ENCODE measurements around the gene CTNNA1.
A peak's percentile ranks its signal among the peaks of the same experiment; 100 is the strongest.

CTNNA1 gene

DNA sequence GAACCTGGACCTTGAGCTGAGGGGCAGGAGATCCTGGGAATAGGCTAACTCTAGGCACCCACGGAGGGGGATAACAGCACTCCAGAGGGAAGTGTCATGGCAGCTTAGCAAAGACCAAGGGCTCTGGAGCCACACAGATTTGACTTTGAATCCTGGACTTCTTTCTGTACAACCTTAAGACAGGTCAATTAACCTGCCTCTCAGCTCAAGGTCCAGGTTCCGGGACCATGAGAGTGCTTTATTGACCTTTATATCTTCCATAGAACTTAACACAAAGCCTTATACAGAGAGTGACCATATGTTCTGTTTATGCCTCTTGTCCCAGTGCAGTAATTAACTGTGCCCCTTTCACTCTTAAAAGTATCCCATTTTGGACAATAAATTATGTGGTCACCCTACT, 212.4 kb downstream of the CTNNA1 start:
- whole genome bisulfite sequencing, 2 experiments (ENCODE audit: insufficient coverage in 2 of 2), result 100% methylated on average over 2 of the region's 2 CpGs
- Histone ChIP-seq H3K36me3 (ENCODE audit: control insufficient read depth, insufficient read depth, low read length) (no peaks in the 10 kb centered on the region), H3K4me3 (ENCODE audit: extremely low read depth, insufficient read depth, low read length, poor library complexity, severe bottlenecking) (no peak overlapping the region), H3K27ac (ENCODE audit: low read depth, low read length, severe bottlenecking) (no peak overlapping the region), H3K4me1 (ENCODE audit: control insufficient read depth, insufficient read depth, low read length, poor library complexity, severe bottlenecking) (peaks cover 38% of the 10 kb centered on the region), H3K9me3 (ENCODE audit: control insufficient read depth, low read length) (no peaks in the 10 kb centered on the region)

DNA sequence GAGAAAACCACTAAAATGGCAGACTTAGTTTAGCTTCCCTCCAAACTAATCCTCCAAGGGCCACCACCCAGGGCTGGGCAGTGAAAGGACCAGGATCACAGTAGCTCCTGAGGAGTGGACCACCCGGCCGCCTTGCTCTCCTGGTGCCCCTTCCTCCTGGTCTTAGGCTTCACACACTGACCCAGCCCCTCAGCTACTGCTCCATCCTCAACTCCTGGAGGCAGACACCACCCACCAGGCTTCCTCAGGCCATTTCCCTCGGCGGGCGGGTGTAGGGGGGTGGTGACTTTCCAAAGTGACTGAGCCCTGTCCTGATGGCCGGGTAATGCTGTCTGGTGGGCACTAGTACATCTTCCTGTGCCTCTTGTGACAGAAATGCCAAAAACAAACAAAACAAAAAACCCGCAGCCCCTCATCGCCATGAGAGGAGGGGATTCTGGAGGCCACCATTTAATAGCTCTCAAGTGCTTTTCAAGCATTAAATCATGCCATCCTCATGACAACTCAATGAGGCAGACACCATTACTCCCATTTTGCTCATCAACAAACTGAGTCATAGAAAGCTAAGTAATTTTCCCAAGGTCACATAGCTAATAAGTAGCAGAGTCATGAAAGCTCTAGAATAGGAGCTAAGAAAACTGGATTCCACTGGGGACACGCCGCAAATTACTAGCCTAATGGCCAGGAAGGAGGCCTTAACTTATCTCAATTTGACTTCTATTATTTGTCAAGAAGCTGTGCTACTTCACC, 213.2 kb downstream of the CTNNA1 start:
- H3K4me3 ChIP-seq (ENCODE audit: extremely low read depth, insufficient read depth, low read length, poor library complexity, severe bottlenecking), result no peak overlapping the region
- H3K4me1 ChIP-seq (ENCODE audit: control insufficient read depth, insufficient read depth, low read length, poor library complexity, severe bottlenecking), result peaks cover 38% of the 10 kb centered on the region
- WGBS, 2 experiments (ENCODE audit: insufficient coverage in 2 of 2), result 94 to 100% methylated on average over 4 to 6 of the region's 10 CpGs
- no peak overlapping the region for H3K27ac ChIP-seq (ENCODE audit: low read depth, low read length, severe bottlenecking)
- H3K9me3 ChIP-seq (ENCODE audit: control insufficient read depth, low read length), result no peaks in the 10 kb centered on the region
- no peaks in the 10 kb centered on the region for H3K36me3 ChIP-seq (ENCODE audit: control insufficient read depth, insufficient read depth, low read length)

- H3K4me1 ChIP-seq (ENCODE audit: control insufficient read depth, insufficient read depth, low read length, poor library complexity, severe bottlenecking), result peaks cover 24% of the 10 kb centered on the region
- no peaks in the 10 kb centered on the region for H3K9me3 ChIP-seq (ENCODE audit: control insufficient read depth, low read length)
- H3K36me3 ChIP-seq (ENCODE audit: control insufficient read depth, insufficient read depth, low read length), result no peaks in the 10 kb centered on the region
- H3K27ac ChIP-seq (ENCODE audit: low read depth, low read length, severe bottlenecking), result no peak overlapping the region
- no peak overlapping the region for H3K4me3 ChIP-seq (ENCODE audit: extremely low read depth, insufficient read depth, low read length, poor library complexity, severe bottlenecking)
- WGBS, 2 experiments (ENCODE audit: insufficient coverage in 2 of 2), result 93 to 94% methylated on average over 8 to 10 of the region's 10 CpGs
These were observed 214.7 kb downstream of the CTNNA1 start for GRCh38 chr5:138967791-138968448.

DNA sequence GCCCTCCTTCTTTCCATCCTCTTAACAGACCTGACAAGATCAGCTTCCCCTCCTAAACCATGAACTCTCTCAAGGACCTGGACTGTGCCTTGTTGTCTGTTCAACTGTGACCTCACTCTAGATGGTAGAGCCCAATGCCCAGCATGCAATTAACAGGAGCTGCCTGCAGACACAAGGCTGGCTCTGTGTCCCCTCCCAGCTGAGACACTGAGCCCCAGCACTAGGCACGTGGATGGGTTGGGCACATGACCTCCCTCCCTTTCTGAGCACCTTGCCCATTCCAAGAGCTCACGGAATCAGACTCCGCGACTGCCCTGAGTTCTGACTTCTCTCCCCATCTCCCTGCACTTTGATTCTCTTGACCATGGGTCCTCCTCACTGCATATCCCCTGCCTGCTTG, 215.4 kb downstream of the CTNNA1 start:
- no peaks in the 10 kb centered on the region for H3K36me3 ChIP-seq (ENCODE audit: control insufficient read depth, insufficient read depth, low read length)
- H3K4me1 ChIP-seq (ENCODE audit: control insufficient read depth, insufficient read depth, low read length, poor library complexity, severe bottlenecking), result peaks cover 18% of the 10 kb centered on the region
- WGBS, 2 experiments (ENCODE audit: insufficient coverage in 2 of 2), result 76 to 96% methylated on average over 4 of the region's 4 CpGs
- no peak overlapping the region for H3K27ac ChIP-seq (ENCODE audit: low read depth, low read length, severe bottlenecking)
- H3K9me3 ChIP-seq (ENCODE audit: control insufficient read depth, low read length), result no peaks in the 10 kb centered on the region
- H3K4me3 ChIP-seq (ENCODE audit: extremely low read depth, insufficient read depth, low read length, poor library complexity, severe bottlenecking), result no peak overlapping the region

DNA sequence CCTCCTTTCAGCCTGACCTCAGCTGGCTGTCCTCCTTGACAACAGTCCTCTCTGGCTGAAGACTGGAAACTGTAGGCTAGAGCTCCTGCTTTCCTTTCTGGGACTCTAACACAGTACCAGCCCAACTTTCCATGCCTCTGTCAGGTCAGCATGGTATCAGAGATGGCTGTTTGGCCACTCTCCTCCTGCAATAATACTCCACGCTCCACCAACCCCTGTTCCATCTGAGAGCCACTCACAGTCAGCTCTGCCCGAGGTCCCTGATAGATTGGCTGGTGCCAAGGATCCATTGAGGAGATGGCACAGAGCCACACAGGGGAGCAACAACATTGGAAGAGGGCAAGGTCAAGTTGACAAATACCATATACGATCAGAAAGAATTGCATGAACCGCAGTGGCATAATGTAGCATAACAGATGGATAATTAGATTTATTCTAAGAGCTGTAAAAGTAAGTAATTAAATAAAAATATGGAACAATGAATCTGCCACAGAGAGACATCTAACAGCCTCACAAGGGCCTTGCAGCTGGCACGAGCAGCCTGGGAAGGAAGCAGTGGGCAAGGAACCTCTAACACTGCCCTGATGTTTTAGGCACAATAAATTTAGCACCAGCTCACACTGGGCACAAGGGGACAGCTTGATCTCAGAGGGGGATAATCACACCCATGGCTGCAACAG, 216.2 kb downstream of the CTNNA1 start:
- no peaks in the 10 kb centered on the region for H3K9me3 ChIP-seq (ENCODE audit: control insufficient read depth, low read length)
- H3K27ac ChIP-seq (ENCODE audit: low read depth, low read length, severe bottlenecking), result no peak overlapping the region
- H3K36me3 ChIP-seq (ENCODE audit: control insufficient read depth, insufficient read depth, low read length), result no peaks in the 10 kb centered on the region
- H3K4me1 ChIP-seq (ENCODE audit: control insufficient read depth, insufficient read depth, low read length, poor library complexity, severe bottlenecking), result peaks cover 17% of the 10 kb centered on the region
- no peak overlapping the region for H3K4me3 ChIP-seq (ENCODE audit: extremely low read depth, insufficient read depth, low read length, poor library complexity, severe bottlenecking)
- 94 to 100% methylated on average over 2 to 4 of the region's 5 CpGs for WGBS, 2 experiments (ENCODE audit: insufficient coverage in 2 of 2)

- Histone ChIP-seq H3K27ac (ENCODE audit: low read depth, low read length, severe bottlenecking) (no peak overlapping the region), H3K36me3 (ENCODE audit: control insufficient read depth, insufficient read depth, low read length) (no peaks in the 10 kb centered on the region), H3K4me3 (ENCODE audit: extremely low read depth, insufficient read depth, low read length, poor library complexity, severe bottlenecking) (no peak overlapping the region), H3K4me1 (ENCODE audit: control insufficient read depth, insufficient read depth, low read length, poor library complexity, severe bottlenecking) (peaks cover 15% of the 10 kb centered on the region), H3K9me3 (ENCODE audit: control insufficient read depth, low read length) (no peaks in the 10 kb centered on the region)
- WGBS, 2 experiments (ENCODE audit: insufficient coverage in 2 of 2), result 84 to 100% methylated on average over 1 of the region's 1 CpG
These were observed 219.0 kb downstream of the CTNNA1 start for GRCh38 chr5:138972230-138972629.

DNA sequence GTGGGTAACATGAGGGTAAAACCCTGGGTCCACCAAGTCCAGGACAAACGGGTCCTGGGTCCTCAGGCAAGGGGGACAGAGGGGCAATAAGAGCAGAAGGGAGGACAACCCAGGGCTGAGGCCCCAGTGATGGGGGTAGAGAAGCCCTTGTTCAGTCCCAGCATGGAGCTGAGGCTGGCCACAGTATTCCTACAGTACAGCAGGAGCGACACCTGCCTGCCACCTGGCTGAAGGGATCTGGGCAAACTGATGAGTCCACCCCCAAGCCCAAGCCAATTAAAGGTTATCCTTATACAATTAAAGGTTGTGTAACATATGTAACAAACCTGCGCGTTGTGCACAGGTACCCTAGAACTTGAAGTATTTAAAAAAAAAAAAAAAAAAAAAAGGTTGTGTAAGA, 219.6 kb downstream of the CTNNA1 start:
- H3K27ac ChIP-seq (ENCODE audit: low read depth, low read length, severe bottlenecking), result no peak overlapping the region
- 38 to 57% methylated on average over 1 of the region's 4 CpGs for WGBS, 2 experiments (ENCODE audit: insufficient coverage in 2 of 2)

DNA sequence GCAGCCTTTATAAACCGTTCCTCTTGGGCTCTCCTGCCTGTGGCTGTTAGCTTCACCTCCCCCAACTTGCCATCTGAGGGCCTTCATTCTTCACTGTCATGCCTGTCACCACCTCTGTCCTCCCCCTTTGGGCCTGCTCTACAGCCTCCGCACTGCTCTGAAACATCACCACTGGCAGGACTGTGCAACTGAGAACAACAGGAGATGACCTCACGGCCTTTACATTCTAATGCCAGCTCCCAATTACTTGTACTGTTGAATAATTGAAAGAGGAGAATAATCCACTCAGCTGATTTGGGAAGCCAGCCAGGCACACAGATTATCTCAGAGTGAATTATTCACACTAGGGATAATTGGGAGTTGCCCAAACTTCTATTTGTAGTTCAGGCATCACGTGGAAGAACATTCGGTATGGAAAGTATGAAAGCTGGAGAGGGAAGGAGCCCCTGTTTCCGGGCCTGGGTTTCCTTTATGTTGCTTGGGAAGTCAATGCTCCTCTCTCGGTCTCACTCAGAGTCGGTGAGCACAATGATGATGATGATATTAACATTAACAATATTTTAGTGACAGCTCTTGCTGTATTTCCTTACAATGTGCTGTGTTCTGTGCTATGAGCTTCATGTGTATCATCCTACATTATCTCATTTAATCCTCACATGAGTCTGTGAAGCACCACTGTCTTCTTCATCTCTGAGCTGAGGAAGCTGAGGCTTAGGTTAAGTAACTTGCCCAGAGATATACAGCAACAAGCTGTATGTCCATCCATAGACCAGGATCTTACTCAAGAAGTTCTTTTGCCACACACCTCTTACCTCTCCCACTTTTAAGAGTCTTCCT, 221.2 kb downstream of the CTNNA1 start:
- H3K4me3 ChIP-seq (ENCODE audit: extremely low read depth, insufficient read depth, low read length, poor library complexity, severe bottlenecking), result no peak overlapping the region
- H3K9me3 ChIP-seq (ENCODE audit: control insufficient read depth, low read length), result no peaks in the 10 kb centered on the region
- H3K36me3 ChIP-seq (ENCODE audit: control insufficient read depth, insufficient read depth, low read length), result no peaks in the 10 kb centered on the region
- 59 to 68% methylated on average over 2 to 4 of the region's 8 CpGs for WGBS, 2 experiments (ENCODE audit: insufficient coverage in 2 of 2)
- peak overlapping the region; percentile 70 for H3K27ac ChIP-seq (ENCODE audit: low read depth, low read length, severe bottlenecking)
- peaks cover 23% of the 10 kb centered on the region for H3K4me1 ChIP-seq (ENCODE audit: control insufficient read depth, insufficient read depth, low read length, poor library complexity, severe bottlenecking)

More for the DNA sequence above, 219.6 kb downstream of the CTNNA1 start:
- Histone ChIP-seq H3K4me3 (ENCODE audit: extremely low read depth, insufficient read depth, low read length, poor library complexity, severe bottlenecking) (no peak overlapping the region), H3K9me3 (ENCODE audit: control insufficient read depth, low read length) (no peaks in the 10 kb centered on the region), H3K36me3 (ENCODE audit: control insufficient read depth, insufficient read depth, low read length) (no peaks in the 10 kb centered on the region), H3K4me1 (ENCODE audit: control insufficient read depth, insufficient read depth, low read length, poor library complexity, severe bottlenecking) (peaks cover 19% of the 10 kb centered on the region)

DNA sequence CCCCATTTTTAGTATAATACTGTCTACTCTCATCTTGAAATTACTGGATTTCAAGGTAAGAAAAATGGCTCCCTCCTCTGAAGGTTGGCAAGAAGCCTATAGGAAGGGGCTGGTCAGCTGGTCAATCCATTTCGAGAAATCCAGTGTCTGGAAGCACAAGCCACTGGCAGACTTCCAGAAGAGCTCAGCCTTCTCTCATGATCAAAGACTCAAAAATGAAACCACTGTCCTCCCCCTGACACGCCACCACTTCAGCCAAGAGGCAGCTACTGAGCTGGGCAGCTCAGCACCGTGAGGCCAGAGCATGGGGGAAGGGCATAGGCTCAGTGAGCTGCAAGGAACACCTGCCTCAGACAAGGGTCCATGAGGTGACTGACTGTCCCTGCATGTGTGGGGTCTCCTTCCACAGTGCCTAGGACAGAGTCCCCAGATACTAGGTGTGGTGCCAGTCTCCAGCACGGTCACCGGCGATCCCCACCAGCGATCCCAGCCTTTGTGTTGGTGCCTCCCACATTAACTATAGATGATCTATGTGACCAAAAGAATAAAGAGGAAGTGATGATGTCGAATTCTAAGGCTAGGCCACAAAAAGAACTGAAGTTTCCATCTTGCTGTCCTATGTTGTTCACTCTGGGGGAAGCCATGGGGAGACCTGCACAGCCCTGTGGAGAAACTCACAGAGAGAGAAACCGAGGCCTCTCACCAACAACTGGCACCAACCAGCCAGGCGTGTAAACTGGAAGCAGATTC, 222.0 kb downstream of the CTNNA1 start:
- Histone ChIP-seq H3K4me1 (ENCODE audit: control insufficient read depth, insufficient read depth, low read length, poor library complexity, severe bottlenecking) (peaks cover 31% of the 10 kb centered on the region), H3K9me3 (ENCODE audit: control insufficient read depth, low read length) (no peaks in the 10 kb centered on the region), H3K36me3 (ENCODE audit: control insufficient read depth, insufficient read depth, low read length) (no peaks in the 10 kb centered on the region), H3K27ac (ENCODE audit: low read depth, low read length, severe bottlenecking) (no peak overlapping the region), H3K4me3 (ENCODE audit: extremely low read depth, insufficient read depth, low read length, poor library complexity, severe bottlenecking) (no peak overlapping the region)
- 95 to 96% methylated on average over 3 to 5 of the region's 10 CpGs for WGBS, 2 experiments (ENCODE audit: insufficient coverage in 2 of 2)

DNA sequence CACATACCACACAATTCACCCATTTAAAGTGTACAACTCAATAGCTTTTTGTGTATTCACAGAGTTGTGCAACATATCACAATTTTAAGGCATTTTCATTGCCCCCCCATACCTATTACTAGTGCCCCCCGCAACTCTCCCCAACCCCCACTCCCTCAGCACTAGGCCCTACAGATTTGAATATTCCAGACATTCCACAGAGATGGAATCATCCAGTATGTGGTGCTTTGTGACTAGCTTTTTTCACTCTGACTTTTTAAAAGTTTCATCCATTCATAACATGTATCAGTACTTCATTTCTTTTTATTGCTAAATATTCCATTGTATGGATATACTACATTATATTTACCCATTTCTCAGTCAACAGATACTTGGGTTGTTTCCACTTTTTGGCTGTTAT, 224.9 kb downstream of the CTNNA1 start:
- H3K4me3 ChIP-seq (ENCODE audit: extremely low read depth, insufficient read depth, low read length, poor library complexity, severe bottlenecking), result no peak overlapping the region
- no CpG with 5 or more reads among the region's 1 CpG for WGBS, 2 experiments (ENCODE audit: insufficient coverage in 2 of 2)
- H3K27ac ChIP-seq (ENCODE audit: low read depth, low read length, severe bottlenecking), result no peak overlapping the region
- peaks cover 44% of the 10 kb centered on the region for H3K4me1 ChIP-seq (ENCODE audit: control insufficient read depth, insufficient read depth, low read length, poor library complexity, severe bottlenecking)
- no peaks in the 10 kb centered on the region for H3K36me3 ChIP-seq (ENCODE audit: control insufficient read depth, insufficient read depth, low read length)
- no peaks in the 10 kb centered on the region for H3K9me3 ChIP-seq (ENCODE audit: control insufficient read depth, low read length)
